HG03175 (cell line): ENCODE data around the gene BAMBI.

ENCODE experiments used
- ATAC-seq: cut with Tn5 transposase; IDR thresholded peaks from one replicate; pipeline ENCODE4 v1.9.1; 2021; ENCODE audit warnings: mild to moderate bottlenecking, moderate library complexity; ENCODE audit not compliant: unreplicated experiment

Gene BAMBI

GRCh38 chr10:28704464-28705161, 27.3 kb downstream of the BAMBI start:
- ATAC-seq: no peak

- ATAC-seq: no peak
Observed at GRCh38 chr10:28705472-28705871, 28.2 kb downstream of the BAMBI start.

- ATAC-seq: no peak
Observed at GRCh38 chr10:28709001-28709710, 31.8 kb downstream of the BAMBI start.

GRCh38 chr10:28710202-28710886, 33.0 kb downstream of the BAMBI start:
- ATAC-seq: no peak

GRCh38 chr10:28711041-28711440, 33.7 kb downstream of the BAMBI start:
- no peak for ATAC-seq

GRCh38 chr10:28711776-28712175, 34.5 kb downstream of the BAMBI start:
- no peak for ATAC-seq

- ATAC-seq: no peak
Observed at GRCh38 chr10:28713626-28714352, 36.5 kb downstream of the BAMBI start.

- no peak for ATAC-seq
Observed at GRCh38 chr10:28714401-28715053, 37.2 kb downstream of the BAMBI start.

- no peak for ATAC-seq
Observed at GRCh38 chr10:28715246-28715645, 37.9 kb downstream of the BAMBI start.

GRCh38 chr10:28715757-28716156, 38.4 kb downstream of the BAMBI start:
- ATAC-seq: no peak

GRCh38 chr10:28716748-28717147, 39.4 kb downstream of the BAMBI start:
- ATAC-seq: no peak

GRCh38 chr10:28717656-28718201, 40.4 kb downstream of the BAMBI start:
- no peak for ATAC-seq

GRCh38 chr10:28719789-28720436, 42.6 kb downstream of the BAMBI start:
- no peak for ATAC-seq

GRCh38 chr10:28721318-28721951, 44.1 kb downstream of the BAMBI start:
- no peak for ATAC-seq

GRCh38 chr10:28722065-28722803, 44.9 kb downstream of the BAMBI start:
- no peak for ATAC-seq

- no peak for ATAC-seq
Observed at GRCh38 chr10:28728366-28728765, 51.0 kb downstream of the BAMBI start.

GRCh38 chr10:28730031-28730778, 52.9 kb downstream of the BAMBI start:
- no peak for ATAC-seq

GRCh38 chr10:28732091-28732490, 54.8 kb downstream of the BAMBI start:
- no peak for ATAC-seq
